ENCODE measurements around the gene KIF3B. TPM values are rescaled to one million over a fixed set of nuclear protein-coding genes. Genes with fewer than 3 reads are reported as not detected.

KIF3B gene
- total and polyA plus RNA-seq, 2 of the 13 experiments (the other 11 are each of a cell fraction or from before 2014, with no cell fraction given): 23.6 to 28.8 TPM

GRCh38 chr20:32263398-32263954 lies 14.0 kb upstream of the KIF3B start (continued):
- TF ChIP-seq ZBTB49 (CRISPR knock-in tag; IDR thresholded peaks at IDR 0.05; ENCODE audit: borderline replicate concordance) (no peak), ZBTB1 (CRISPR knock-in tag; IDR thresholded peaks at IDR 0.05; ENCODE audit: borderline replicate concordance) (no peak), RELA (CRISPR knock-in tag; IDR thresholded peaks at IDR 0.05) (no peak), JARID2 (CRISPR knock-in tag; IDR thresholded peaks at IDR 0.05; ENCODE audit: insufficient replicate concordance) (no peak), GFI1 (CRISPR knock-in tag; IDR thresholded peaks at IDR 0.05; ENCODE audit: borderline replicate concordance) (no peak), CREB1 (IDR thresholded peaks at IDR 0.05) (no peak), CREB1 (CRISPR knock-in tag; IDR thresholded peaks at IDR 0.05) (peak; percentile 71), KLF16 (CRISPR knock-in tag; IDR thresholded peaks at IDR 0.05) (no peak), ZMAT3 (CRISPR knock-in tag; conservative IDR thresholded peaks at IDR 0.05) (no peak), SMARCE1 (IDR thresholded peaks at IDR 0.05; ENCODE audit: borderline replicate concordance) (no peak), YEATS4 (CRISPR knock-in tag; IDR thresholded peaks at IDR 0.05; ENCODE audit: borderline replicate concordance) (no peak), ZNF704 (CRISPR knock-in tag; IDR thresholded peaks at IDR 0.05; ENCODE audit: borderline replicate concordance) (no peak), LRRFIP1 (CRISPR knock-in tag; conservative IDR thresholded peaks at IDR 0.05) (no peak), HOXD1 (CRISPR knock-in tag; IDR thresholded peaks at IDR 0.05) (peak; percentile 41; the same call in 1 of the 2 replicates), TAF15 (IDR thresholded peaks at IDR 0.05; ENCODE audit: low read depth, low read length, poor library complexity, severe bottlenecking) (no peak), ZNF776 (CRISPR knock-in tag; IDR thresholded peaks at IDR 0.05) (no peak), IKZF4 (CRISPR knock-in tag; IDR thresholded peaks at IDR 0.05; ENCODE audit: borderline replicate concordance, low read depth, not compliant biosample characterization) (no peak), ZNF350 (CRISPR knock-in tag; IDR thresholded peaks at IDR 0.05; ENCODE audit: borderline replicate concordance, low read depth) (no peak), SMAD9 (CRISPR knock-in tag; IDR thresholded peaks at IDR 0.05) (no peak), ZNF670 (CRISPR knock-in tag; IDR thresholded peaks at IDR 0.05; ENCODE audit: borderline replicate concordance) (0 out of 2 replicates have a peak, but pooled peaks have one; percentile 32), ELK4 (CRISPR knock-in tag; IDR thresholded peaks at IDR 0.05; ENCODE audit: borderline replicate concordance) (no peak)
